NCI-H1105 treated with DMSO at 0.1 percent for 48 hours (cell line): ENCODE measurements around the gene ITGA2.
"Not testable (repeated sequence)": the region's sequence is repeated elsewhere in the genome, so short reads cannot be mapped to it uniquely, and the experiment has no call there.

ENCODE experiments used
- DNase-seq: peaks from one replicate; lab custom pipeline; 2025; lab: John Stamatoyannopoulos, UW

The ITGA2 gene

GRCh38 chr5:53099546-53099945 lies 110.4 kb downstream of the ITGA2 start:
- no peak for DNase-seq

GRCh38 chr5:53100606-53101005 lies 111.5 kb downstream of the ITGA2 start:
- no peak for DNase-seq

- no peak for DNase-seq
Observed at GRCh38 chr5:53105611-53106300, 116.6 kb downstream of the ITGA2 start.

- peak; percentile 35 for DNase-seq
Observed at GRCh38 chr5:53109056-53109442, 119.9 kb downstream of the ITGA2 start.

GRCh38 chr5:53109443-53110127 lies 120.4 kb downstream of the ITGA2 start, which contains the start of gene MOCS2:
MOCS2 (minus strand) TSS chr5:53109757; CDS start chr5:53107174, 2,583 bp downstream.
- peak; percentile 79 for DNase-seq

- no peak for DNase-seq
Observed at GRCh38 chr5:53110156-53110555, 121.0 kb downstream of the ITGA2 start.

- no peak for DNase-seq
Observed at GRCh38 chr5:53111139-53111538, 122.0 kb downstream of the ITGA2 start.

- not testable (repeated sequence) for DNase-seq
Observed at GRCh38 chr5:53112307-53112706, 123.2 kb downstream of the ITGA2 start.

- DNase-seq: no peak
Observed at GRCh38 chr5:53112909-53113308, 123.8 kb downstream of the ITGA2 start.

- no peak for DNase-seq
Observed at GRCh38 chr5:53113947-53114346, 124.8 kb downstream of the ITGA2 start.

- DNase-seq: no peak
Observed at GRCh38 chr5:53114988-53115387, 125.8 kb downstream of the ITGA2 start.

GRCh38 chr5:53116597-53116996 lies 127.4 kb downstream of the ITGA2 start:
- DNase-seq: no peak

- DNase-seq: no peak
Observed at GRCh38 chr5:53118879-53119278, 129.7 kb downstream of the ITGA2 start.

GRCh38 chr5:53120165-53120564 lies 131.0 kb downstream of the ITGA2 start:
- DNase-seq: no peak

- DNase-seq: no peak
Observed at GRCh38 chr5:53123702-53124101, 134.6 kb downstream of the ITGA2 start.

- DNase-seq: no peak
Observed at GRCh38 chr5:53126521-53126920, 137.4 kb downstream of the ITGA2 start.

- DNase-seq: no peak
Observed at GRCh38 chr5:53127107-53127506, 138.0 kb downstream of the ITGA2 start.

GRCh38 chr5:53128481-53128880 lies 139.3 kb downstream of the ITGA2 start:
- DNase-seq: no peak

- DNase-seq: no peak
Observed at GRCh38 chr5:53130266-53130665, 141.1 kb downstream of the ITGA2 start.

- DNase-seq: no peak
Observed at GRCh38 chr5:53133020-53133419, 143.9 kb downstream of the ITGA2 start.
